ENCODE measurements around the gene USP22. TPM values are rescaled to one million over a fixed set of nuclear protein-coding genes. Genes with fewer than 3 reads are reported as not detected.
"Not testable (repeated sequence)": the region's sequence is repeated elsewhere in the genome, so short reads cannot be mapped to it uniquely, and the experiment has no call there.

USP22 gene
- total RNA-seq, 3 donors from 2014 or later: 162 to 168 (median 168) TPM

GRCh38 chr17:21059761-21060160, 16.9 kb upstream of the USP22 start:
- Histone ChIP-seq H3K9me3 (no peaks in the 10 kb centered on the region), H3K36me3 (ENCODE audit: low read depth) (no peaks in the 10 kb centered on the region), H3K4me1 (ENCODE audit: low read depth) (no peaks in the 10 kb centered on the region), H3K4me3 (no peak overlapping the region)
- intact Hi-C loops (cut with DNase I, micrococcal nuclease): no loop called here
- TF ChIP-seq CTCF (IDR thresholded peaks at IDR 0.05): no peak
- ATAC-seq (no peak), DNase-seq (no peak)

- intact Hi-C loops (cut with DNase I, micrococcal nuclease): no loop called here
- no peak for ATAC-seq
Measured at GRCh38 chr17:21058098-21058893, 15.5 kb upstream of the USP22 start.

GRCh38 chr17:21053056-21053455, 10.2 kb upstream of the USP22 start:
- H3K9me3 ChIP-seq; H3K4me3 ChIP-seq; intact Hi-C loops (cut with DNase I, micrococcal nuclease); ATAC-seq; DNase-seq; H3K4me1 ChIP-seq (ENCODE audit: low read depth); H3K36me3 ChIP-seq (ENCODE audit: low read depth): not testable (repeated sequence)

More at GRCh38 chr17:21058098-21058893, 15.5 kb upstream of the USP22 start:
- no peaks in the 10 kb centered on the region for H3K4me1 ChIP-seq (ENCODE audit: low read depth)
- H3K36me3 ChIP-seq (ENCODE audit: low read depth): no peaks in the 10 kb centered on the region
- no peaks in the 10 kb centered on the region for H3K9me3 ChIP-seq
- TF ChIP-seq CTCF (IDR thresholded peaks at IDR 0.05): no peak
- H3K4me3 ChIP-seq: no peak overlapping the region
- no peak for DNase-seq

GRCh38 chr17:21049457-21049856, 6.6 kb upstream of the USP22 start:
- TF ChIP-seq CTCF (IDR thresholded peaks at IDR 0.05): no peak
- intact Hi-C loops (cut with DNase I, micrococcal nuclease): no loop called here
- no peaks in the 10 kb centered on the region for H3K9me3 ChIP-seq
- DNase-seq (no peak), ATAC-seq (no peak)
- no peaks in the 10 kb centered on the region for H3K4me1 ChIP-seq (ENCODE audit: low read depth)
- H3K4me3 ChIP-seq: no peak overlapping the region
- no peaks in the 10 kb centered on the region for H3K36me3 ChIP-seq (ENCODE audit: low read depth)

- H3K9me3 ChIP-seq: no peaks in the 10 kb centered on the region
- H3K4me1 ChIP-seq (ENCODE audit: low read depth): peaks cover 6% of the 10 kb centered on the region
- intact Hi-C loops (cut with DNase I, micrococcal nuclease): no loop called here
- no peak for TF ChIP-seq CTCF (IDR thresholded peaks at IDR 0.05)
- H3K4me3 ChIP-seq: no peak overlapping the region
- no peaks in the 10 kb centered on the region for H3K36me3 ChIP-seq (ENCODE audit: low read depth)
- no peak for ATAC-seq
- DNase-seq: no peak
Measured at GRCh38 chr17:21046216-21046615, 3.4 kb upstream of the USP22 start.

- intact Hi-C loops (cut with DNase I, micrococcal nuclease): no loop called here
Measured at GRCh38 chr17:21044971-21045370, 2.2 kb upstream of the USP22 start.

More at GRCh38 chr17:21044971-21045370, 2.2 kb upstream of the USP22 start:
- H3K9me3 ChIP-seq: no peaks in the 10 kb centered on the region
- TF ChIP-seq CTCF (IDR thresholded peaks at IDR 0.05): no peak
- H3K4me1 ChIP-seq (ENCODE audit: low read depth): peaks cover 16% of the 10 kb centered on the region
- H3K36me3 ChIP-seq (ENCODE audit: low read depth): no peaks in the 10 kb centered on the region
- ATAC-seq: no peak
- no peak overlapping the region for H3K4me3 ChIP-seq
- DNase-seq: no peak
